Hematopoietic multipotent progenitor cell treated with erythropoietin and hydrocortisone succinate and interleukin-3 and kit ligand, for 4 days (in vitro differentiated cells): ENCODE measurements around the gene SENP3.

Experiments
- DNase-seq: peaks from one replicate; pipeline ENCODE4 v3.0.0-alpha.2; 2015

The SENP3 gene

DNA sequence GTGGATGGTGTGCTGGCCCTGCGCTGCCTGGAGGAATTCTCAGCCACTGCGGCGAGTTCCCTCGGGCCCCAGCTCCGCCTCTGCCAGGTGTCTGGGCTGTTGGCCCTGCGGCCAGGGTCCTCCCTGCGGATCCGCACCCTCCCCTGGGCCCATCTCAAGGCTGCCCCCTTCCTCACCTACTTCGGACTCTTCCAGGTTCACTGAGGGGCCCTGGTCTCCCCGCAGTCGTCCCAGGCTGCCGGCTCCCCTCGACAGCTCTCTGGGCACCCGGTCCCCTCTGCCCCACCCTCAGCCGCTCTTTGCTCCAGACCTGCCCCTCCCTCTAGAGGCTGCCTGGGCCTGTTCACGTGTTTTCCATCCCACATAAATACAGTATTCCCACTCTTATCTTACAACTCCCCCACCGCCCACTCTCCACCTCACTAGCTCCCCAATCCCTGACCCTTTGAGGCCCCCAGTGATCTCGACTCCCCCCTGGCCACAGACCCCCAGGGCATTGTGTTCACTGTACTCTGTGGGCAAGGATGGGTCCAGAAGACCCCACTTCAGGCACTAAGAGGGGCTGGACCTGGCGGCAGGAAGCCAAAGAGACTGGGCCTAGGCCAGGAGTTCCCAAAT lies 4.5 kb upstream of the SENP3 start:
- no peak for DNase-seq

GRCh38 chr17:7557775-7558543 lies 3.8 kb upstream of the SENP3 start:
- peak; percentile 91 for DNase-seq

DNA sequence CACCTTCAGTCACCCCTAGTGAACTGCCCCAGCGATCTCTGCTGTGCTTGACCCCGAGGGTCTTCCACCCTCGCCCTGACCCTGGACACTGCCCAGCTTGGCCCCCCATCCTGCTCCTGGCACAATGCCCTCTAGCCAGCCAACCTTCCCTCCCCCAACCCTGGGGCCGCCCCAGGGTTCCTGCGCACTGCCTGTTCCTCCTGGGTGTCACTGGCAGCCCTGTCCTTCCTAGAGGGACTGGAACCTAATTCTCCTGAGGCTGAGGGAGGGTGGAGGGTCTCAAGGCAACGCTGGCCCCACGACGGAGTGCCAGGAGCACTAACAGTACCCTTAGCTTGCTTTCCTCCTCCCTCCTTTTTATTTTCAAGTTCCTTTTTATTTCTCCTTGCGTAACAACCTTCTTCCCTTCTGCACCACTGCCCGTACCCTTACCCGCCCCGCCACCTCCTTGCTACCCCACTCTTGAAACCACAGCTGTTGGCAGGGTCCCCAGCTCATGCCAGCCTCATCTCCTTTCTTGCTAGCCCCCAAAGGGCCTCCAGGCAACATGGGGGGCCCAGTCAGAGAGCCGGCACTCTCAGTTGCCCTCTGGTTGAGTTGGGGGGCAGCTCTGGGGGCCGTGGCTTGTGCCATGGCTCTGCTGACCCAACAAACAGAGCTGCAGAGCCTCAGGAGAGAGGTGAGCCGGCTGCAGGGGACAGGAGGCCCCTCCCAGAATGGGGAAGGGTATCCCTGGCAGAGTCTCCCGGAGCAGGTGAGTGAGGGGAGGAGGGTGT lies 3.0 kb upstream of the SENP3 start, which contains the start of gene TNFSF13:
Gene TNFSF13, plus strand, starts transcription at position 207 of the 776 bp plus-strand sequence. Its CDS starts 290 bp downstream, at position 497.
- DNase-seq: peak; percentile 90

GRCh38 chr17:7559320-7560171 lies 2.2 kb upstream of the SENP3 start:
- peak; percentile 19 for DNase-seq

GRCh38 chr17:7560172-7561027 lies 1.3 kb upstream of the SENP3 start:
- peak; percentile 88 for DNase-seq

DNA sequence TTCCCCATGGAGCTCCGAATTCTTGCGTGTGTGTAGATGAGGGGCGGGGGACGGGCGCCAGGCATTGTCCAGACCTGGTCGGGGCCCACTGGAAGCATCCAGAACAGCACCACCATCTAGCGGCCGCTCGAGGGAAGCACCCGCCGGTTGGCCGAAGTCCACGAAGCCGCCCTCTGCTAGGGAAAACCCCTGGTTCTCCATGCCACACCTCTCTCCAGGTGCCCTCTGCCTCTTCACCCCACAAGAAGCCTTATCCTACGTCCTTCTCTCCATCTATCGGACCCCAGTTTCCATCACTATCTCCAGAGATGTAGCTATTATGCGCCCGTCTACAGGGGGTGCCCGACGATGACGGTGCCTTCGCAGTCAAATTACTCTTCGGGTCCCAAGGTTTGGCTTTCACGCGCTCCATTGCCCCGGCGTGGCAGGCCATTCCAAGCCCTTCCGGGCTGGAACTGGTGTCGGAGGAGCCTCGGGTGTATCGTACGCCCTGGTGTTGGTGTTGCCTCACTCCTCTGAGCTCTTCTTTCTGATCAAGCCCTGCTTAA lies 617 bp upstream of the SENP3 start:
- peak; percentile 94 for DNase-seq

- peak; percentile 43 for DNase-seq
These were observed 488 bp downstream of the SENP3 start for GRCh38 chr17:7562208-7562605.

GRCh38 chr17:7563115-7563869 lies 1.6 kb downstream of the SENP3 start:
- DNase-seq: no peak

DNA sequence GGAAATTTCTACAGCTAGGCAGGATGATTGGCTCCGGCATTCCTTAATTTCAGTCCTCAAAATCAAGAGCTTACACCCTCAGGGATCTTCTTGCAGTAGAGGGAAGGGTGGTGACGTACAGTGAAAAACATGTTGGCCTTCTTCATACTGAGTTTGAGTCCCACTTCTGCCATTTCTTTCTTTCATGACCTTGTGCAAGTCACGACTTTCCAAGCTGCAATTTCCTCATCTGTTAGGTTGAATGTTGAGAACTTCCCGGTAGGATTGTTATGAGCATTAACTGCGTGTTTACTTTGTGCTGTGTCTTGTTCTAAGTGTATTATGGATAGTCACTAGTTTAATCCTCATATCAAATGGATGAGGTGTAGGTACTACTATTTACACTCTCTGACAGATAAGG lies 7.9 kb downstream of the SENP3 start:
- no peak for DNase-seq

GRCh38 chr17:7570351-7570750 lies 8.6 kb downstream of the SENP3 start:
- no peak for DNase-seq

DNA sequence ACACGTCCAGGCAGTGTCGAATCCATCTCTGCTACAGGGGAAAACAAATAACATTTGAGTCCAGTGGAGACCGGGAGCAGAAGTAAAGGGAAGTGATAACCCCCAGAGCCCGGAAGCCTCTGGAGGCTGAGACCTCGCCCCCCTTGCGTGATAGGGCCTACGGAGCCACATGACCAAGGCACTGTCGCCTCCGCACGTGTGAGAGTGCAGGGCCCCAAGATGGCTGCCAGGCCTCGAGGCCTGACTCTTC lies 10.5 kb downstream of the SENP3 start:
- no peak for DNase-seq

DNA sequence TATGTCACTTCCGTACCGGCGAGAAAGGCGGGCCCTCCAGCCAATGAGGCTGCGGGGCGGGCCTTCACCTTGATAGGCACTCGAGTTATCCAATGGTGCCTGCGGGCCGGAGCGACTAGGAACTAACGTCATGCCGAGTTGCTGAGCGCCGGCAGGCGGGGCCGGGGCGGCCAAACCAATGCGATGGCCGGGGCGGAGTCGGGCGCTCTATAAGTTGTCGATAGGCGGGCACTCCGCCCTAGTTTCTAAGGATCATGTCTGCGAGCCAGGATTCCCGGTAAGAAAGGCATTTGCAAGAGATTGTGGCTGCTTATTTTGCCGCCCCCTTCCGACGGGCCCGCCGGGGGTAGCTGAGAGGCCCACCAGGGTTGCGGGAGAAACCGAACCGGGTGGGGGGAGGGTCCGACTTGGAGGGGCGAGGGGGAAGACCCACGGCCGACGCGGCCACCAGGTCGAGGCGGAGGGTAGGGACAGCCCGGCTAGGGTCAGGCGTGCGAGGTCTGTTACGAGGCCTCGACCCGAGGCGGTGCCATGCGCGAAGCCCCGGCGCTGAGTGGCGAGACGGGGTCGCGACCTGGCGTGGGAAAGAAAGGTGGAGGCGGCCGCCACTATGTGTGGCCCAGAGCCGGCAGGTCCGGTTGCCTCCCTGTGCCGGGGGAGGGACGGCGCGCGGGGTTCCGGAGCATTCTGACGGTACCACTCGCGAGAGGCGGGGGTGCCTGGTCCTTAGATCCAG lies 11.0 kb downstream of the SENP3 start:
- DNase-seq: peak; percentile 100

DNA sequence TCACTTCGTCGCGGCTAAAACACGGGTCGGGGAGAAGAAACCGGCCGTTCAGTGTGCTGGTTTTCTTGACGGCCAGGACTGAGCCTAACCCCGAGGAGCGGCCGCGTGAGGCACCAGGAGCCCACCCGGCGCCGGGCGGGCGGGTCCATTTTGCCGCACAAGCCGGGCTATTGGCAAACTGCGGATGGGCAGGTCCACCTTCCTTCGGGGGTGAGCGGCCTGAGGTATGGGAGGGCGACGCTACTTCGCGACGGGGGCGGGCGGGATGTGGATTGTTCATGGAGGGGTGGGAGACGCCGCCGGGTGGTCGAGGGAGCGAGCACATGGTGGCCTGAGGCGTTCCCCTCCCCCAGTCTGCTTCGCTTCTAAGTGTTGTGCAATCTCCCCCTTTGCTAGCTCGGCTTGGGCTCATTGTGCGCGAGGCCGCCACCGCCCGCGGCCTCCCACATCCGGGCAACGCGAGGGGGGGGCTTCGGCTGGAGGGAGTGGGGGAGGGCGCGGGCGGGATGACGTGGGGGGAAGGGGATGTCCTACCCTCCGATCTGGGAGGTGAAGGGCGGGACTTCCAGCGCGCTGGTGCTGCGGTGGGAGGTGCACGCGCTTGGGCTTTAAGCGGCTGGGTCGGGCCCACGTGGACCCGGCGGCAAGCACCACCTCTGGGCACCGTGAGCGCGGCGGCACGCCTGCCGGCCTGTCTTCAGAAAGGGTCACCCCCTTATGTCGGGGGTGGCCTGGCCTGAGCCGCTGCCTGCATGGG lies 11.8 kb downstream of the SENP3 start:
- peak; percentile 97 for DNase-seq

DNA sequence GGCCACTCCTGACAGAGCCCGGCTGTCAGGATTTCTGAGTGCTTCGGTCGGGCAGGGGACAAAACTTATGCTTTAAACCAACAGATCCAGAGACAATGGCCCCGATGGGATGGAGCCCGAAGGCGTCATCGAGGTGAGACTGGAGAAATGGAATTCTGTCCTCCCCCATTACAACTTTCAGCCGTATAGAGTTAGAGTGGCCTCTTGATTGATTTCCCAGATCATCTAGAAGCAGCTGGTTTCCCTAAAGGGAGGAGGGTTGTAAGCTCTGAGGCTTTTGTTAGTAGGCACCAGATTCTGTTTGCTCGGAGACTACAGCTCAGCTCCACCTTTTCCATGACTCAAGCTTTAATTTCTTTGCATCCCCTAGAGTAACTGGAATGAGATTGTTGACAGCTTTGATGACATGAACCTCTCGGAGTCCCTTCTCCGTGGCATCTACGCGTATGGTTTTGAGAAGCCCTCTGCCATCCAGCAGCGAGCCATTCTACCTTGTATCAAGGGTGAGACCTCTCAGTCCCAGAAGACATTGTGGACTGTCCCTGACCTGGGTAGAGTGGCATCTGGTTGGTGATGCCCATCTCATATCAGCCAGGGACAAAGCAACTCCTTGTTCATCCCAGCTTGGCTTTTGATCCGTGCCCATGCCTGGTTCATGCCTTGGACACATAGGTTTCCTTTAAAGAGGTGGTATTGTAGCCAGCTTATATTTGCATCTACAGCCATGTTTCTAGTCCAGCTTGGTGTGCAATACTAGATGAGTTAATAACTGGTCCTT lies 12.6 kb downstream of the SENP3 start:
- peak; percentile 25 for DNase-seq

GRCh38 chr17:7575481-7575883 lies 13.8 kb downstream of the SENP3 start:
- DNase-seq: no peak

DNA sequence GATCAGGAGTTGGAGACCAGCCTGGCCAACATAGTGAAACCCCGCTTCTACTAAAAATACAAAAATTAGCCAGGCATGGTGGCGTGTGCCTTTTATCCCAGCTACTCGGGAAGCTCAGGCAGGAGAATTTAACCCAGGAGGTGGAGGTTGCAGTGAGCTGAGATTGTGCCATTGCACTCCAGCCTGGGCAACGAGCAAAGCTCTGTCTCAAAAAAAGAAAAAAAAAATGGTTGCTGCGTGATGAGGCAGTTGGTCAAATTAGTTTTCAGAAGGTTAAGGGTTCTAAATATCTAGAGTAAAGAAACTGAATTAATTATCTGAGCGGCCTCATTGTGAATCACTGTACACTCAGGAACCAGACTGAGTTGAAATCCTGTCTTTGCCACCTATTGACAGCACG lies 14.2 kb downstream of the SENP3 start:
- DNase-seq: no peak

DNA sequence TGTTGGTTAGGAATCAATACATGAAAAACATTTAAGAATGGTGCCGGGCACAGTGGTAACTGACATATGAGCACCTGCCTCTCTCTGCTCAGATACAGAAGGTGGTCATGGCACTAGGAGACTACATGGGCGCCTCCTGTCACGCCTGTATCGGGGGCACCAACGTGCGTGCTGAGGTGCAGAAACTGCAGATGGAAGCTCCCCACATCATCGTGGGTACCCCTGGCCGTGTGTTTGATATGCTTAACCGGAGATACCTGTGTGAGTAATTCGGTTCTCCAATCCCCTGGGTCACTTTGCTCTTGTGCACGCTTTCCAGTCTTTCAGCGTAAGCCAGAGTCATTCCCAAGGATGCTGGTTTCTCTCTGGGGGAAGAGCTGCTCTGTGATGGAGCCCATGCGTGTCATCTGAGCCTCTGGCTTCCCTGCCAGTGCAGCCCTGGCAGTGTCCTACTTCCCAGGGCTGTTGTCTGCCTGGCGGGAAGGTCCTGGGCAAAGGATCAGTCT lies 14.8 kb downstream of the SENP3 start:
- no peak for DNase-seq
